Retinal pigment epithelial cell (primary cell): ENCODE results near the gene BIRC7.

ENCODE experiments used
- DNase-seq: peaks from one replicate; pipeline ENCODE4 v3.0.0-alpha.2; 2010; ENCODE audit warnings: low read depth
- H3K4me3 ChIP-seq: 2 replicates; pipeline ENCODE4 v1.5.1; 2011; ENCODE audit warnings: mild to moderate bottlenecking, low read length, control low read depth, moderate library complexity
- CTCF ChIP-seq: conservative IDR thresholded peaks from 2 replicates; pipeline ENCODE4 v1.5.1; 2011; ENCODE audit warnings: low read depth, low read length, control low read depth, inconsistent platforms

The BIRC7 gene

GRCh38 chr20:63242736-63243135, 7.0 kb downstream of the BIRC7 start:
- H3K4me3 ChIP-seq = no peak overlapping the region
- TF ChIP-seq CTCF = no peak
- no peak for DNase-seq

GRCh38 chr20:63243604-63244247, 8.0 kb downstream of the BIRC7 start:
- no peak for TF ChIP-seq CTCF
- no peak for DNase-seq
- H3K4me3 ChIP-seq = no peak overlapping the region

DNA sequence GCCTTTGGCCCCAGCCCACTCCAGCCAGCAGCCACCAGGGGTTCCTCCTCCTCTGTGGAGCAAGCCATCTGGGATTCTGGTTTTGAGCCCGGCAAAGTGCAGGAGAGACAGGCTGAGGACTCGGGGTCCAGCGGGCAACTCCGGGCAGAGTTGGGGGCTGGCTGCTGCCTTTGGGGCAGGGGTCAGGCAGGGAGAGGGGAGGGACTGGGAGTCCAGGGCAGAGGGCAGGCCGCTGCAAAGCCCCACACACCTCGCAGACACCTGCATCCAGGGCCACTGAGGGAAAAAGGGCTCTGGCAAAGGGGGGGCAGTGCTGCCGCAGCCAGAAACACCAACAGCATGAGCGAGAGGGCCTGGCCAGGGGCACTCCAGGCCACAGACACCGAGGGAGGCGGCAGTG, 8.8 kb downstream of the BIRC7 start:
- H3K4me3 ChIP-seq = no peak overlapping the region
- no peak for DNase-seq
- TF ChIP-seq CTCF = no peak

DNA sequence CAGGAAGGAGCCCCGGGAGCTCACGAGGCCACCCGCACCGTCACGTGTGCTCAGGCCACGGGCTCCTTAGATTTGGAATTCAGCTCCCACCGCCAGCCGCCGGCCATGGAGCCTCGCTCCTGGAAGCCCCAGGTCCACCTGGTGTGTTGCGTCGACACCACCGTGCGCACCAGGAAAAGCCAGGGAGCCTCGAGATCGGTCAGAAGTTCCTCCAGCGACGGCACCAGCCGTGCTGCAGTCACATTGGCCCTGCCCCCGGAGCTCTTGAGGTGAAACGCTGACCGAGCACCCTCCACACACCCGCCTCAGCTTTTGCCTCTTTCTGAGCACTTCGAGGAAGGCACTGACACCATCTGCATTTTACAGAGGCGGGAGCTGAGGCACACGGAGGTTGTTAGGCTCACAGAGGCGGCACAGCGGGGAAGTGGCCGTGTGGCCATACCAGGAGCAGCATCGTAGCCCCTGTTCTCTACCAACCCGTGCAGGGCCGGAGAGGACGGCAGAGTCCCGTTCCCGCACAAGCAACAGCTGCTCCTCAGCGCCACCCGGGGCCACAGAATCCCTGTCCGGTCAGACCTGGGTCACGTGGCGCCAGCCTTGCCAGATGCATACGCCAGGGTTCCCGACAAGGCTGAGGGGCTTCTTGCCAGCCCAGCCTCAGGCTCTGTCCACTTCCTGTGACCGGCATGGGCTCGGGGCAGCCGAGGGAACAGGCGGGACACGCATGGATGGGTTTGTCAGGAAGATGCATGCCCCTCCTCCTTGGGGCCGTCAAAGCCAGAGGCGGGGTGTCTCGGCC, 11.0 kb downstream of the BIRC7 start:
- DNase-seq = no peak
- TF ChIP-seq CTCF = peak; percentile 14
- no peak overlapping the region for H3K4me3 ChIP-seq

- no peak overlapping the region for H3K4me3 ChIP-seq
- no peak for TF ChIP-seq CTCF
- no peak for DNase-seq
These were observed 12.0 kb downstream of the BIRC7 start for GRCh38 chr20:63247671-63248228.

DNA sequence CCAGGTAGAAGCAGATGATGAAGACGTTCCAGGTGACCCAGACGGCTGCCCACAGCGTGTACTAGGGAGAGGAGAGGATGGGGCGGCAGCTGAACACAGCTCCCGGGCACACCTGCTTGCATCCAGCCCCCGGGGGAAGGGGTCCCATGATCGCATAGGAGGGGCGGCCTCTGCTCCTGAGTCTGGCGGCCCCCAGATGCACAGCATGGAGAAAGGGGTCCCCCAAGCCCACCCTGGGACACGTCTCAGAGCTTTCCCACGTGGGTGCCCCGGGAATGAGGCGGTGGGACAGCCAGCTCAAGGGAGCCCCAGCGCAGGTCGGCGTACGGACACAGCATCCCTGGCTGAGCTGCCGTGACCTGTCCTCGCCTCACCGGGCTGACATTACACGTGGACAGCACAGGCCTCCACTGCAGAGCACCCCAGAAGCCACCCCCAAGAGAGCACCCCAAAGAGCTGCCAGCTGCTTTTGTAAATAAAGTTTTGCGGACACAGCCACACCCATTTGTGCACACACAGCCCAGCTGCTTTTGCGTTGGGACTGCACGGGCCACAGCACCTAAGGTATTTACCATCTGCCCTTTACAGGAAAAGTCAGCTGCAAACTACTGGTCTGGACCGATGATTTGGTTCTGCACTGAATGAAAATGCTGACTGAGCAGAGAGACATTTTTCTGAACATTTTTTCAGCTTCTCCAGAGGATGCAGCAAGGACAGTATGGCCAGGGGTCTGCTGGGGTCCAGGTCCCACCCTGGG, 13.3 kb downstream of the BIRC7 start:
- no peak for TF ChIP-seq CTCF
- H3K4me3 ChIP-seq = no peak overlapping the region
- DNase-seq = no peak
